HL-60 (cell line): ENCODE measurements around the gene NGF.
"Not testable (repeated sequence)": the region's sequence is repeated elsewhere in the genome, so short reads cannot be mapped to it uniquely, and the experiment has no call there.

Experiments used
- DNase-seq, 2 experiments: peaks; one replicate each; pipeline ENCODE4 v3.0.0-alpha.2; 2010 to 2020; ENCODE audit warnings: low read depth in 1 of 2, low spot score in 1 of 2
- H3K27ac ChIP-seq: fragments of 250-450 bp; sonication (Bioruptor Pico); replicated peaks from 2 replicates; pipeline ENCODE4 v1.5.1; 2020; ENCODE audit warnings: mild to moderate bottlenecking, moderate library complexity
- H3K27me3 ChIP-seq: fragments of 250-450 bp; sonication (Bioruptor Pico); 2 replicates; pipeline ENCODE4 v1.5.1; 2021; ENCODE audit warnings: mild to moderate bottlenecking, moderate library complexity; ENCODE audit not compliant: insufficient read depth, poor library complexity, severe bottlenecking
- H3K4me3 ChIP-seq: replicated peaks from 2 replicates; pipeline ENCODE4 v1.5.1; 2011; ENCODE audit warnings: mild to moderate bottlenecking, control low read depth, low read length; ENCODE audit not compliant: insufficient read depth
- CTCF ChIP-seq: IDR thresholded peaks from one replicate; pipeline ENCODE4 v1.5.1; 2011; ENCODE audit warnings: low read length, control low read depth, inconsistent platforms; ENCODE audit not compliant: insufficient read depth
- GABPA ChIP-seq: IDR thresholded peaks from 2 replicates; pipeline ENCODE4 v1.6.1; 2012; ENCODE audit warnings: low read depth
- POLR2AphosphoS5 ChIP-seq: IDR thresholded peaks from 2 replicates; pipeline ENCODE4 v1.6.1; 2012; ENCODE audit warnings: low read depth
- REST ChIP-seq: IDR thresholded peaks from 2 replicates; pipeline ENCODE4 v1.6.1; 2012; ENCODE audit warnings: low read depth; ENCODE audit not compliant: insufficient replicate concordance
- SPI1 ChIP-seq: IDR thresholded peaks from 2 replicates; pipeline ENCODE4 v1.6.1; 2012; ENCODE audit warnings: low read depth, mild to moderate bottlenecking, borderline replicate concordance

NGF gene

GRCh38 chr1:115312742-115313141 lies 25.3 kb downstream of the NGF start:
- H3K27ac ChIP-seq = no peak overlapping the region
- no peak for DNase-seq
- TF ChIP-seq CTCF = no peak
- H3K27me3 ChIP-seq = peaks cover 3% of the 10 kb centered on the region
- no peak overlapping the region for H3K4me3 ChIP-seq

- Histone ChIP-seq H3K27ac (no peak overlapping the region), H3K27me3 (peaks cover 3% of the 10 kb centered on the region), H3K4me3 (no peak overlapping the region)
- no peak for DNase-seq
- TF ChIP-seq REST (no peak), GABPA (no peak), SPI1 (no peak), CTCF (no peak), POLR2AphosphoS5 (no peak)
Observed at GRCh38 chr1:115311474-115311989, 26.5 kb downstream of the NGF start.

- TF ChIP-seq CTCF (no peak), GABPA (no peak), POLR2AphosphoS5 (no peak), REST (no peak), SPI1 (no peak)
- H3K27me3 ChIP-seq = peaks cover 3% of the 10 kb centered on the region
- no peak overlapping the region for H3K27ac ChIP-seq
- no peak overlapping the region for H3K4me3 ChIP-seq
- DNase-seq = no peak
Observed at GRCh38 chr1:115310581-115311473, 27.2 kb downstream of the NGF start.

GRCh38 chr1:115309504-115309903 lies 28.5 kb downstream of the NGF start:
- DNase-seq, H3K4me3 ChIP-seq: not testable (repeated sequence)

More at GRCh38 chr1:115309504-115309903, 28.5 kb downstream of the NGF start:
- not testable (repeated sequence) for H3K27me3 ChIP-seq, H3K27ac ChIP-seq
